Measurements from ENCODE around the gene INO80E. TPM values are rescaled to one million over a fixed set of nuclear protein-coding genes. Genes with fewer than 3 reads are reported as not detected.
A peak's percentile ranks its signal among the peaks of the same experiment; 100 is the strongest.

INO80E gene
- total RNA-seq, 5 donors from 2014 or later (not counting 1 experiment from before 2014, with no cell fraction given): 84.8 to 152 (median 128) TPM

DNA sequence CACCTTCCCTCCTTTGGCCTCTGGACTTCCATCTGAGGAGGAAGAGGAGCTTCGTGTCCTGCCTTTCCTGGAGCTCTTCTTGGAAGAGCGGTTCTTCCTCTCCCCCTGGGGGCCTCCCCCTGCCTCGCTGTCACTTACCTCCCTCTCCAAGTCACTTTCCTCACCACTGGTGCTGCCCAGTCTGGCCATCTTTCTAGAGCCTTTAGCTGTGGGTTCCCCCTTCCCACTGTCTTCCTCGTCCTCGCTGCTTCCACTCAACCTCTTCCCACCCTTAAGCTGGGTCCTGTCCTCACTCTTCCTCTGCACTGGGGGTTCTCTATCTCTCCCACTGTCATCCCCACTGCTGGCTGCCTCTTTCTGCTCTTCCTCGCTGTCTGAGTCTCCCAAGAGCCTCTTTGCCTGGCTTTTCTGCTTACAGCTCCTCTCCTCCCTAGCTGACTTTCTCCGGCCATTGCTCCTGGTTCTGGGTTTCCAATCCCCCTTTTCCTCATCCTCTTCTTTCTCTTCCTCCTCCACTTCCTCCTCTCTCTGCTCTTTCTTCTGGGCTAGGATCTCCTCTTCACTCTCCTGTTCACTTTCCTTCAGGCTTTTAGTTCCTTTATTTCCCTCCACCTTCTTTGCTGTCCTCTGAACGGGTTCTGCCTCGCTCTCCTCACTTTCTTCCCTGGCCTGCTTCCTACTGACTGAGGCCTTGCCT is 2.0 kb upstream of the INO80E start:
- Mint-ChIP-seq H3K36me3 (peaks cover 19% of the 10 kb centered on the region), H3K27ac (peak overlapping the region; percentile 72 to 97), H3K4me1 (peaks cover 27 to 40% (median 35%) of the 10 kb centered on the region in 3 donors), H3K4me3 (peak overlapping the region; percentile 96 to 99 (median 97)), H3K9me3 (no peaks in the 10 kb centered on the region), H3K27me3 (no peaks in the 10 kb centered on the region)
- ChIA-PET POLR2A (interaction anchor here in 1 of 2 donors (0.6 kb wide), 1 partner anchor 984 kb away, joined by 4 read pairs; no protein-coding TSS in a partner anchor), CTCF (interaction anchor here in 1 of 2 donors (0.6 kb wide), 1 partner anchor 33 kb away, joined by 3 read pairs; no protein-coding TSS in a partner anchor)
- peaks cover 11 to 39% of the 10 kb centered on the region in 2 donors for H3K36me3 ChIP-seq (ENCODE audit: control insufficient read depth in 2 of 2, extremely low read depth in 1 of 2, insufficient read depth in 1 of 2, low read length in 1 of 2)
- peak overlapping the region in 1 of 2 donors; percentile 99 for H3K4me3 ChIP-seq (ENCODE audit: control insufficient read depth in 1 of 2, extremely low read depth in 1 of 2, low read length in 1 of 2)
- ATAC-seq (replicated peaks in 1 of 4): no peak
- H3K27ac ChIP-seq (ENCODE audit: low read length): peak overlapping the region; percentile 99
- WGBS (ENCODE audit: insufficient coverage): 92% methylated on average over 8 of the region's 9 CpGs
- no peaks in the 10 kb centered on the region for H3K27me3 ChIP-seq (replicated peaks in 1 of 2; ENCODE audit: control insufficient read depth in 2 of 2, extremely low read depth in 1 of 2, insufficient read depth in 2 of 2, low read length in 1 of 2)
- no peak for DNase-seq
- peaks cover 11 to 29% of the 10 kb centered on the region in 2 experiments for H3K4me1 ChIP-seq (ENCODE audit: control insufficient read depth in 1 of 2, extremely low read depth in 1 of 2, insufficient read depth in 2 of 2, low read length in 2 of 2)
- no peaks in the 10 kb centered on the region for H3K9me3 ChIP-seq

DNA sequence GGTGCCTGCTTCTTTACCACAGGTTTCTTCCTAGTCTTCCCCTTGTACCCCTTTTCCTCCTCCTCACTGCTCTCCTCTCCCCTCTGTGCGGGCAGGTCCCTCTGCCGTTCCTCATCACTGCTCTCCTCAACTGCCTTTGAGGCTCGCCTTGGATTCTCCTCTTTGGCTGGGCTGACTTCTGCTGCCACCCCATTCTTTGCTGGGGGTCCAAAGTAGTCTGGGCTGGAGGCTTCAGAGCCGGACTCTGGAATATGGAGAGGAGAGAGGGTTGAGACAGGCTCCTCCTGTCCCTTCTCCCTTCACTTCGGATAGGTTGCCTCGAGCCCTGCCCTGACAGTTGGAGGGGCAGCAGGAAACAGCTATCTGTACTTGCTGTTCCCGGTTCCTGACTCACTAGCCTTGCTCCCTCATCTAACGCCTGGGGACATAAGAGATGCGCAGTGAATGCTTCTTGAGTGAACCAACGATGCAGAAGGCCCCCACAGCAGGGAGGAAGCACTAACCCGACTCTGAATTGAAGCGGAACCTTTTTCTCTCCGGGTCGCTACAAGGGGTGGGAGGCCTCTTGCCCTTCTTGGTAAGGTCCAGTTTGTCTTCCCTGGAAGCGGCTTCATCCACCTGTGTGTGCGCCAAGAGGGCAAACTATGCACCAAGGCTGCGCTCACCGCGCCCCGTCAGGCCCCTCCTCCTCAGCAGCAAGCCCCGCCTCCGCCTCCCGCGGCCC is 1.3 kb upstream of the INO80E start:
- no peaks in the 10 kb centered on the region for H3K9me3 ChIP-seq
- H3K36me3 ChIP-seq (ENCODE audit: control insufficient read depth in 2 of 2, extremely low read depth in 1 of 2, insufficient read depth in 1 of 2, low read length in 1 of 2): peaks cover 11 to 44% of the 10 kb centered on the region in 2 donors
- ChIA-PET CTCF (interaction anchor here in 1 of 2 donors (0.9 to 1.2 kb wide), 2 partner anchors 33 to 179 kb away, joined by 4 to 5 read pairs; partner anchors contain the start of genes PAGR1 and TMEM219), POLR2A (no interaction called here)
- peak in 7 of 35 experiments; percentile 50 to 75 (median 64) for DNase-seq
- peaks cover 31 to 46% (median 42%) of the 10 kb centered on the region in 3 donors for H3K4me1 Mint-ChIP-seq
- H3K27ac ChIP-seq (ENCODE audit: low read length): peak overlapping the region; percentile 99
- 9% methylated on average over 17 of the region's 24 CpGs for WGBS (ENCODE audit: insufficient coverage)
- peak overlapping the region; percentile 95 to 97 for H3K27ac Mint-ChIP-seq
- peak overlapping the region; percentile 96 to 99 (median 97) for H3K4me3 Mint-ChIP-seq
- H3K36me3 Mint-ChIP-seq: peaks cover 18% of the 10 kb centered on the region
- no peaks in the 10 kb centered on the region for H3K27me3 Mint-ChIP-seq
- H3K27me3 ChIP-seq (replicated peaks in 1 of 2; ENCODE audit: control insufficient read depth in 2 of 2, extremely low read depth in 1 of 2, insufficient read depth in 2 of 2, low read length in 1 of 2): no peaks in the 10 kb centered on the region
- ATAC-seq (replicated peaks in 1 of 4): peak in 2 of 4 experiments; percentile 36 to 39
- no peaks in the 10 kb centered on the region for H3K9me3 Mint-ChIP-seq
- H3K4me3 ChIP-seq (ENCODE audit: control insufficient read depth in 1 of 2, extremely low read depth in 1 of 2, low read length in 1 of 2): peak overlapping the region; percentile 99
- peaks cover 11 to 29% of the 10 kb centered on the region in 2 experiments for H3K4me1 ChIP-seq (ENCODE audit: control insufficient read depth in 1 of 2, extremely low read depth in 1 of 2, insufficient read depth in 2 of 2, low read length in 2 of 2)

GRCh38 chr16:29995324-29995910 is 624 bp upstream of the INO80E start, which contains the start of gene HIRIP3:
Gene HIRIP3, minus strand, starts transcription at chr16:29995617. Its CDS starts 12 bp downstream, at chr16:29995605.
- CTCF ChIA-PET: interaction anchor here in 1 of 2 donors (0.7 to 1.2 kb wide), 3 partner anchors 34 to 188 kb away, joined by 4 to 5 read pairs (median 4); partner anchors contain the start of genes PAGR1 and TMEM219
- peak within 1 kb of the TSS; percentile 99 for H3K27ac ChIP-seq (ENCODE audit: low read length)
- H3K27ac Mint-ChIP-seq: peak within 1 kb of the TSS; percentile 95 to 97
- H3K27me3 ChIP-seq (replicated peaks in 1 of 2; ENCODE audit: control insufficient read depth in 2 of 2, extremely low read depth in 1 of 2, insufficient read depth in 2 of 2, low read length in 1 of 2): no peaks in the 10 kb centered on the region
- H3K27me3 Mint-ChIP-seq: no peaks in the 10 kb centered on the region
- peak within 1 kb of the TSS; percentile 99 for H3K4me3 ChIP-seq (ENCODE audit: control insufficient read depth in 1 of 2, extremely low read depth in 1 of 2, low read length in 1 of 2)
- DNase-seq (peak; percentile 66 to 91 (median 80)), ATAC-seq (replicated peaks in 1 of 4) (peak; percentile 69 to 73 (median 70))
- H3K4me3 Mint-ChIP-seq: peak within 1 kb of the TSS; percentile 96 to 99 (median 97)
- peaks cover 11 to 29% of the 10 kb centered on the region in 2 experiments for H3K4me1 ChIP-seq (ENCODE audit: control insufficient read depth in 1 of 2, extremely low read depth in 1 of 2, insufficient read depth in 2 of 2, low read length in 2 of 2)
- peaks cover 15% of the 10 kb centered on the region for H3K36me3 Mint-ChIP-seq
- POLR2A ChIA-PET: interaction anchor here in 1 of 2 donors (0.6 kb wide), 1 partner anchor 173 kb away, joined by 6 read pairs; no protein-coding TSS in a partner anchor
- H3K9me3 Mint-ChIP-seq: no peaks in the 10 kb centered on the region
- peaks cover 10 to 46% of the 10 kb centered on the region in 2 donors for H3K36me3 ChIP-seq (ENCODE audit: control insufficient read depth in 2 of 2, extremely low read depth in 1 of 2, insufficient read depth in 1 of 2, low read length in 1 of 2)
- no peaks in the 10 kb centered on the region for H3K9me3 ChIP-seq
- WGBS (ENCODE audit: insufficient coverage): under 1% methylated on average over 48 of the region's 53 CpGs
- peaks cover 32 to 47% (median 43%) of the 10 kb centered on the region in 3 donors for H3K4me1 Mint-ChIP-seq

- H3K27ac ChIP-seq (ENCODE audit: low read length): no peak overlapping the region
- WGBS (ENCODE audit: insufficient coverage): 0% methylated on average over 2 of the region's 9 CpGs
- Mint-ChIP-seq H3K9me3 (no peaks in the 10 kb centered on the region), H3K36me3 (peaks cover 14% of the 10 kb centered on the region), H3K4me1 (peaks cover 32 to 47% (median 46%) of the 10 kb centered on the region in 3 donors), H3K4me3 (peak overlapping the region; percentile 96 to 99 (median 97)), H3K27me3 (no peaks in the 10 kb centered on the region), H3K27ac (peak overlapping the region; percentile 95 to 97)
- no peaks in the 10 kb centered on the region for H3K27me3 ChIP-seq (replicated peaks in 1 of 2; ENCODE audit: control insufficient read depth in 2 of 2, extremely low read depth in 1 of 2, insufficient read depth in 2 of 2, low read length in 1 of 2)
- ChIA-PET POLR2A (interaction anchor here in 1 of 2 donors (0.6 kb wide), 1 partner anchor 99 kb away, joined by 3 read pairs; no protein-coding TSS in a partner anchor), CTCF (interaction anchor here in 1 of 2 donors (0.6 to 1.6 kb wide), 3 partner anchors 24 to 697 kb away, joined by 4 to 6 read pairs (median 4); partner anchors contain the start of gene TAOK2)
- H3K9me3 ChIP-seq: no peaks in the 10 kb centered on the region
- peaks cover 14 to 48% of the 10 kb centered on the region in 2 donors for H3K36me3 ChIP-seq (ENCODE audit: control insufficient read depth in 2 of 2, extremely low read depth in 1 of 2, insufficient read depth in 1 of 2, low read length in 1 of 2)
- DNase-seq (no peak), ATAC-seq (replicated peaks in 1 of 4) (no peak)
- H3K4me3 ChIP-seq (ENCODE audit: control insufficient read depth in 1 of 2, extremely low read depth in 1 of 2, low read length in 1 of 2): peak overlapping the region; percentile 99
- H3K4me1 ChIP-seq (ENCODE audit: control insufficient read depth in 1 of 2, extremely low read depth in 1 of 2, insufficient read depth in 2 of 2, low read length in 2 of 2): peaks cover 11 to 32% of the 10 kb centered on the region in 2 experiments
Measured at GRCh38 chr16:29996766-29997250, 767 bp downstream of the INO80E start.

DNA sequence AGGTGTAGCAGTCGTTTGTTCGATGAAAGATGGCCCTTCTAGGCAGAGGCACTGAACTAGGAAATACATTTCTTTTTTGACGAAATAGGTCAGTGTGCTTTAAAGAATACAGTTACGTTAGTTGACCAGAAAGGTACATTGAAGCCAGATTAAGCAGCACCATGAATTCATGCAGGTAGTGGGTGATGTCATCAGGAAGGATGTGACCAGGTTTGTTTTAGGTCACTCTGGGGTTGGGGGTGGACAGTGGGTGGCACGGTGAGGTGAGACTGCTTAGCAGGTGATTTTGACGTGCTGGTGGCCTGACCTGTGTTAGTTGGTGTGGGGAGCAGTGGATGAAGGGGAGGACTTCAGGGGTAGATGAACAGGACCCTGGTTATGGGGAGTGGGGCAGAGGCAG is 3.6 kb downstream of the INO80E start:
- H3K27ac ChIP-seq (ENCODE audit: low read length): no peak overlapping the region
- POLR2A ChIA-PET: interaction anchor here in 1 of 2 donors (0.6 kb wide), 1 partner anchor 204 kb away, joined by 6 read pairs; no protein-coding TSS in a partner anchor
- Mint-ChIP-seq H3K4me1 (peaks cover 29 to 42% (median 40%) of the 10 kb centered on the region in 3 donors), H3K27me3 (no peaks in the 10 kb centered on the region), H3K4me3 (no peak overlapping the region), H3K36me3 (peaks cover 20% of the 10 kb centered on the region), H3K9me3 (no peaks in the 10 kb centered on the region), H3K27ac (no peak overlapping the region)
- peaks cover 10 to 24% of the 10 kb centered on the region in 2 experiments for H3K4me1 ChIP-seq (ENCODE audit: control insufficient read depth in 1 of 2, extremely low read depth in 1 of 2, insufficient read depth in 2 of 2, low read length in 2 of 2)
- H3K27me3 ChIP-seq (replicated peaks in 1 of 2; ENCODE audit: control insufficient read depth in 2 of 2, extremely low read depth in 1 of 2, insufficient read depth in 2 of 2, low read length in 1 of 2): no peaks in the 10 kb centered on the region
- H3K36me3 ChIP-seq (ENCODE audit: control insufficient read depth in 2 of 2, extremely low read depth in 1 of 2, insufficient read depth in 1 of 2, low read length in 1 of 2): peaks cover 12 to 34% of the 10 kb centered on the region in 2 donors
- ATAC-seq (replicated peaks in 1 of 4) (no peak), DNase-seq (no peak)
- WGBS (ENCODE audit: insufficient coverage): 85% methylated on average over 6 of the region's 6 CpGs
- CTCF ChIA-PET: interaction anchor here in 1 of 2 donors (0.6 kb wide), 1 partner anchor 248 kb away, joined by 4 read pairs; no protein-coding TSS in a partner anchor
- H3K4me3 ChIP-seq (ENCODE audit: control insufficient read depth in 1 of 2, extremely low read depth in 1 of 2, low read length in 1 of 2): no peak overlapping the region
- H3K9me3 ChIP-seq: no peaks in the 10 kb centered on the region
